Ishikawa (cell line): ENCODE data around the gene AKR7A2.

Experiments used
- CEBPB ChIP-seq: IDR thresholded peaks from 2 replicates; pipeline ENCODE4 v1.6.1; 2012
- CREB1 ChIP-seq: IDR thresholded peaks from 2 replicates; pipeline ENCODE4 v1.6.1; 2012; ENCODE audit warnings: low read depth
- EGR1 ChIP-seq: IDR thresholded peaks from 2 replicates; pipeline ENCODE4 v1.6.1; 2012
- EP300 ChIP-seq: IDR thresholded peaks from 2 replicates; pipeline ENCODE4 v1.6.1; 2012; ENCODE audit warnings: borderline replicate concordance
- FOXM1 ChIP-seq: IDR thresholded peaks from 2 replicates; pipeline ENCODE4 v1.6.1; 2012; ENCODE audit warnings: low read depth, borderline replicate concordance
- NFIC ChIP-seq: IDR thresholded peaks from 2 replicates; pipeline ENCODE4 v1.6.1; 2012
- RAD21 ChIP-seq: IDR thresholded peaks from 2 replicates; pipeline ENCODE4 v1.6.1; 2012; ENCODE audit warnings: low read depth
- TAF1 ChIP-seq: IDR thresholded peaks from 2 replicates; pipeline ENCODE4 v1.6.1; 2012; ENCODE audit warnings: low read depth, mild to moderate bottlenecking
- TCF12 ChIP-seq: IDR thresholded peaks from 2 replicates; pipeline ENCODE4 v1.6.1; 2012; ENCODE audit warnings: low read depth
- TEAD4 ChIP-seq: IDR thresholded peaks from 2 replicates; pipeline ENCODE4 v1.6.1; 2012
- YY1 ChIP-seq: IDR thresholded peaks from 2 replicates; pipeline ENCODE4 v1.6.1; 2012; ENCODE audit warnings: low read depth
- ZBTB7A ChIP-seq: IDR thresholded peaks from 2 replicates; pipeline ENCODE4 v1.6.1; 2012; ENCODE audit warnings: low read depth
- TF ChIP-seq, protein P1 (sequence below): IDR thresholded peaks from 2 replicates; pipeline ENCODE4 v1.6.1; 2012
- TF ChIP-seq, protein P2 (sequence below): IDR thresholded peaks from 2 replicates; pipeline ENCODE4 v1.6.1; 2012; ENCODE audit warnings: low read depth, mild to moderate bottlenecking
- TF ChIP-seq, protein P3 (sequence below): IDR thresholded peaks from 2 replicates; pipeline ENCODE4 v1.6.1; 2012

AKR7A2 gene

DNA sequence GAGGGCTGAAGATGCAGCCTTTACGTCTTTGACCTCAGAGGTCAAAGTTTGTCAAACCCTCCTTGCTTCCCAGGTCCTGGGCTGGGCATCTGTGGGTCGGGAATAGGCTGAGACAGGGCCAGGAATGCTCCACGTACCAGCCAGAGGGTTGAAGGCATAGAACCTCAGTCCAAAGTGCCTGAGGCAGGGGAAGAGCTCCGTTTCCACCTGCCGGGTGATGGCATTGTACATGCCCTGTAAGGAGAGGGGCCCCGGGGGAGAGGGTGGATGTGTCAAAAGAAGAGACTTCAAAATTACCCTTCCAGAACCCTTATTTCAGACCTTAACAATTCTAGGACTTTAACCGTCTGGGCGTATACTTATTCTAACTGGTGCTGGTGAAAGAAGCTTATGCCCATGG is 27.1 kb downstream of the AKR7A2 start:
- TF ChIP-seq CREB1: no peak
- no peak for TF ChIP-seq TAF1
- no peak for TF ChIP-seq YY1
- TF ChIP-seq TEAD4: no peak
- TF ChIP-seq NFIC: no peak
- TF ChIP-seq, protein P1, sequence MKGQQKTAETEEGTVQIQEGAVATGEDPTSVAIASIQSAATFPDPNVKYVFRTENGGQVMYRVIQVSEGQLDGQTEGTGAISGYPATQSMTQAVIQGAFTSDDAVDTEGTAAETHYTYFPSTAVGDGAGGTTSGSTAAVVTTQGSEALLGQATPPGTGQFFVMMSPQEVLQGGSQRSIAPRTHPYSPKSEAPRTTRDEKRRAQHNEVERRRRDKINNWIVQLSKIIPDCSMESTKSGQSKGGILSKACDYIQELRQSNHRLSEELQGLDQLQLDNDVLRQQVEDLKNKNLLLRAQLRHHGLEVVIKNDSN: no peak
- TF ChIP-seq EGR1: no peak
- no peak for TF ChIP-seq FOXM1
- TF ChIP-seq, protein P2, sequence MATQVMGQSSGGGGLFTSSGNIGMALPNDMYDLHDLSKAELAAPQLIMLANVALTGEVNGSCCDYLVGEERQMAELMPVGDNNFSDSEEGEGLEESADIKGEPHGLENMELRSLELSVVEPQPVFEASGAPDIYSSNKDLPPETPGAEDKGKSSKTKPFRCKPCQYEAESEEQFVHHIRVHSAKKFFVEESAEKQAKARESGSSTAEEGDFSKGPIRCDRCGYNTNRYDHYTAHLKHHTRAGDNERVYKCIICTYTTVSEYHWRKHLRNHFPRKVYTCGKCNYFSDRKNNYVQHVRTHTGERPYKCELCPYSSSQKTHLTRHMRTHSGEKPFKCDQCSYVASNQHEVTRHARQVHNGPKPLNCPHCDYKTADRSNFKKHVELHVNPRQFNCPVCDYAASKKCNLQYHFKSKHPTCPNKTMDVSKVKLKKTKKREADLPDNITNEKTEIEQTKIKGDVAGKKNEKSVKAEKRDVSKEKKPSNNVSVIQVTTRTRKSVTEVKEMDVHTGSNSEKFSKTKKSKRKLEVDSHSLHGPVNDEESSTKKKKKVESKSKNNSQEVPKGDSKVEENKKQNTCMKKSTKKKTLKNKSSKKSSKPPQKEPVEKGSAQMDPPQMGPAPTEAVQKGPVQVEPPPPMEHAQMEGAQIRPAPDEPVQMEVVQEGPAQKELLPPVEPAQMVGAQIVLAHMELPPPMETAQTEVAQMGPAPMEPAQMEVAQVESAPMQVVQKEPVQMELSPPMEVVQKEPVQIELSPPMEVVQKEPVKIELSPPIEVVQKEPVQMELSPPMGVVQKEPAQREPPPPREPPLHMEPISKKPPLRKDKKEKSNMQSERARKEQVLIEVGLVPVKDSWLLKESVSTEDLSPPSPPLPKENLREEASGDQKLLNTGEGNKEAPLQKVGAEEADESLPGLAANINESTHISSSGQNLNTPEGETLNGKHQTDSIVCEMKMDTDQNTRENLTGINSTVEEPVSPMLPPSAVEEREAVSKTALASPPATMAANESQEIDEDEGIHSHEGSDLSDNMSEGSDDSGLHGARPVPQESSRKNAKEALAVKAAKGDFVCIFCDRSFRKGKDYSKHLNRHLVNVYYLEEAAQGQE: no peak
- no peak for TF ChIP-seq EP300
- TF ChIP-seq ZBTB7A: no peak
- TF ChIP-seq, protein P3, sequence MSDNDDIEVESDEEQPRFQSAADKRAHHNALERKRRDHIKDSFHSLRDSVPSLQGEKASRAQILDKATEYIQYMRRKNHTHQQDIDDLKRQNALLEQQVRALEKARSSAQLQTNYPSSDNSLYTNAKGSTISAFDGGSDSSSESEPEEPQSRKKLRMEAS: no peak
- TF ChIP-seq RAD21: no peak
- no peak for TF ChIP-seq CEBPB
- TF ChIP-seq TCF12: no peak

DNA sequence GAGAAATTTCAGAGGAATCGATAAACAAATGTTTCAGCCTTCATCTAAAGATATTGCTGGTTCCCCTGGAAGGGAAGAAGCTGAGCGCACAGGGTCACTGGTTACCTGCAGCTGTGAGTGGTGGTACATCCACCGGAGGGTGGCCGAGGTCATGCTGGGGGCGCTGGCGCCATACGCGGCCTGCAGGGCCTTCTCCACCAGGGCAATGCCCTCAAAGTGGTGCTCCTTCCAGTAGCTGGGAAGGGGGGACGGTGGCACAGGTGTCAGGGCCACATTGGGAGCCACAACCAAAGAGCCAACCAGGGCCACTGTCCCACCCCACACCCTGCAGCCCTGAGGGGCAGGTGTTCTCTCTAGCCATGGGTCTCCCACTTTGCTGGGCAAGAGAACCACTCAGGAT is 28.1 kb downstream of the AKR7A2 start:
- TF ChIP-seq NFIC (no peak), CREB1 (no peak), TAF1 (no peak), TEAD4 (no peak), EP300 (no peak), YY1 (no peak), ZBTB7A (no peak), EGR1 (no peak), FOXM1 (no peak), TCF12 (no peak), CEBPB (no peak)
- TF ChIP-seq, protein P2: no peak
- TF ChIP-seq, protein P3: no peak
- TF ChIP-seq, protein P1: no peak

DNA sequence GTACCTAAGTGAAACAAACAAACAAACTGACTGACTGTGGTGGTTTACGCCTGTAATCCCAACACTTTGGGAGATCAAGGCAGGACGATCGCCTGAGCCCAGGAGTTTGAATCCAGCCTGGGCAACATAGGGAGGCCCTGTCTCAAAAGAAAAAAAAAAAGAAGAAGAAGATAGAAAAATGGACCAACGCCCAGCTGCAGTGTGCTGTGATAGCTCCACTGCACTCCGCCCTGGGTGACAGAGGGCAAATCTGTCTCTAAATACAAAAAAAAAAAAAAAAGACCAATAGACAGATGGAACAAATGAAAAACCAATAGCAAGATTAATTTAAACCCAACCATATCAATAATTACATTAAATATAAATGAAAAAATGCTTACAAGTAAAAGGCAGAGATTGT is 37.3 kb downstream of the AKR7A2 start:
- no peak for TF ChIP-seq FOXM1
- TF ChIP-seq CREB1: no peak
- no peak for TF ChIP-seq ZBTB7A
- TF ChIP-seq TCF12: no peak
- TF ChIP-seq NFIC: no peak
- no peak for TF ChIP-seq TEAD4
- TF ChIP-seq TAF1: no peak
- no peak for TF ChIP-seq EP300
- TF ChIP-seq YY1: no peak
- no peak for TF ChIP-seq RAD21
- TF ChIP-seq, protein P1: no peak
- no peak for TF ChIP-seq CEBPB

DNA sequence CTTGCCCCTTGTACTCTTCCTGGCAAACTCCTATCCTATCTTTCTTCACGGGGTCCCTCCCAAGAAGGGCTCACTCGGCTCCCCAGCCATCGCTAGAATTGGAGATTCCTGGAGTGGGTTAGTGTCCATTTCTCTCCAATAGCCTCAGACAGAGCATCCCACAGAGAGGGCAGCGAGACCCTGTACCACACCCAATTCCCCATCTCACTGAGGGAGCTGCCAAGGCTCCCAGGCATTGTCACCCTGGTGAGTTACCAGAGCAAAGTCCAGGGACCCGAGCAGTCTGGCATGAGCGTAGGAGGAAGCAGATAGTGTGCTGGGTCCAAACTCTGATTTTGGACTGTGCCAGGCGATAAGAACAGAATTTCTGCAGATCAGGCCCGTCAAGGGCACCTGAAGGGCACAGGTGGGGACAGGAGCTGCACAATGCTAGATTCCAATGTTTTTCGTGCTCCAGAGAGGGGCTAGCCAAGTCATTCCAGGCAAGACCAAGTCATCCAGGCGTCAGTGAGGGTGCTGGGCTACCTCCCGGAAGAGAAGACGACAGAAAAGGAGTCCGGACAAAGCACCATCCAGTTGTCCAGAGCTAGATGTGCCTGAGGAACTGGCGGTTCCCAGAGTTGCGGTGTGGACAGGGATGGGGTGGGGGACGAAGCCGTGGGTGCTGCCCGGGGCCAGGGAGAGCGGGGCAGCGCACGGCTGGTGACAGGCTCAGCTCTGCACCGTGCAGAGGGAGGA is 38.7 kb downstream of the AKR7A2 start:
- TF ChIP-seq EP300: no peak
- TF ChIP-seq RAD21: no peak
- no peak for TF ChIP-seq CREB1
- no peak for TF ChIP-seq NFIC
- TF ChIP-seq, protein P2: no peak
- TF ChIP-seq TCF12: no peak
- TF ChIP-seq, protein P3: no peak
- TF ChIP-seq FOXM1: no peak
- no peak for TF ChIP-seq ZBTB7A
- no peak for TF ChIP-seq TAF1
- no peak for TF ChIP-seq EGR1
- TF ChIP-seq CEBPB: no peak
